Activated CD8-positive, alpha-beta memory T cell treated with anti-CD3 and anti-CD28 coated beads for 36 hours (primary cell): Measurements from ENCODE around the gene ALOX5AP. TPM values are rescaled to one million over a fixed set of nuclear protein-coding genes. Genes with fewer than 3 reads are reported as not detected.

Experiments used
- CTCF ChIA-PET: fragments of 350-600 bp; sonication (Branson Sonifier 250); formaldehyde crosslinking; loops from one replicate; lab custom pipeline; 2021; ENCODE audit warnings: antibody characterized with exemption; lab: Charles Lee
- POLR2A ChIA-PET: fragments of 350-600 bp; sonication (Branson Sonifier 250); formaldehyde crosslinking; loops from one replicate; lab custom pipeline; 2021; ENCODE audit warnings: antibody characterized with exemption; lab: Charles Lee
- total RNA-seq, 2 experiments: library from RNA; stranded (reverse); gene quantifications; one replicate each; pipeline ENCODE4 v1.2.3, GENCODE V29; 2021

ALOX5AP gene
- total RNA-seq: 10 to 100 TPM; 33.4 to 34.1 TPM

- POLR2A ChIA-PET: interaction anchor here (0.6 to 0.7 kb wide), 2 partner anchors 36 to 39 kb away, joined by 4 to 5 read pairs; no protein-coding TSS in a partner anchor
- CTCF ChIA-PET: interaction anchor here (0.7 kb wide), 1 partner anchor 60 kb away, joined by 3 read pairs; no protein-coding TSS in a partner anchor
Observed at GRCh38 chr13:30735025-30735871, at the start of gene ALOX5AP. Gene ALOX5AP, plus strand, starts transcription at chr13:30735543. Its CDS starts 63 bp downstream, at chr13:30735606.

- POLR2A ChIA-PET: no interaction called here
- CTCF ChIA-PET: no interaction called here
Observed at GRCh38 chr13:30685987-30686386, 49.4 kb upstream of the ALOX5AP start.

DNA sequence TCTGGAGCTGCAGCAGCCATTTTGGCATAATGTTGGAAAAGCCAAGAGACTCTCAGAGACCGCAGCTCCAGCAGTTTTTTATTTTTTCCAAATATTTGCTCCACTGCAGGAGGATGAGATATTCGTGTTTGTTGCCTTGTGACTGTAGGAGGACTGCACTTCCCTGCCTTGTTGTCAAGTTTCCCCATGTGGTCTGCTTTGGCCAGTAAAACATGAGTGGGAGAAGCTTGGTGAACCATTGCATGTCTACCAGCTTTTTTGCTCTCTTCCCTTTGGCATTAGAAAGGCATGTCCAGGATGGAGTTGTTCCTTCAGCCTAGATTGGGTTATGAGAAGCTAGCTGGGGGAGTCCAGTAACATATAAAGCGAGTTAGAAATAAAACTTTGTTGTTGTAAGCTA is 47.7 kb upstream of the ALOX5AP start:
- POLR2A ChIA-PET: no interaction called here
- CTCF ChIA-PET: no interaction called here

DNA sequence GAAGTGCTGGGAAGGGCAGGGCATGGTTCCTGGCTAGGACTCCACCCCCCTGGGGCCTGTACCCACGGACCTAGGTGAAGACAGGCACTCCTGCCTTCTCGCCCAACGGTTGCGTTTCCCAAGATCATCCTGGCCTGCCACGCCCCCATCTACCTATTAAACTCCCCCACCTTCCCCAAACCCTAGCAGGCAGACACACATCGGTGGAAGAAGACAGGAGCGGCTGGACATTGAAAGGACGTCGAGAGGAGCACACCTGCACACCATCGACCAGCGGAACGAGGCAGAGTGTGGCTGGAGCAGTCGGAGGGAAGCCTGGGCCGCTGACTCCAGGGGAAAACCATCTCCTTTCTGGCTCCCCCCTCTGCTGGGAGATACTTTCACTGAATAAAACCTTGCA is 45.6 kb upstream of the ALOX5AP start:
- CTCF ChIA-PET: no interaction called here
- POLR2A ChIA-PET: no interaction called here

DNA sequence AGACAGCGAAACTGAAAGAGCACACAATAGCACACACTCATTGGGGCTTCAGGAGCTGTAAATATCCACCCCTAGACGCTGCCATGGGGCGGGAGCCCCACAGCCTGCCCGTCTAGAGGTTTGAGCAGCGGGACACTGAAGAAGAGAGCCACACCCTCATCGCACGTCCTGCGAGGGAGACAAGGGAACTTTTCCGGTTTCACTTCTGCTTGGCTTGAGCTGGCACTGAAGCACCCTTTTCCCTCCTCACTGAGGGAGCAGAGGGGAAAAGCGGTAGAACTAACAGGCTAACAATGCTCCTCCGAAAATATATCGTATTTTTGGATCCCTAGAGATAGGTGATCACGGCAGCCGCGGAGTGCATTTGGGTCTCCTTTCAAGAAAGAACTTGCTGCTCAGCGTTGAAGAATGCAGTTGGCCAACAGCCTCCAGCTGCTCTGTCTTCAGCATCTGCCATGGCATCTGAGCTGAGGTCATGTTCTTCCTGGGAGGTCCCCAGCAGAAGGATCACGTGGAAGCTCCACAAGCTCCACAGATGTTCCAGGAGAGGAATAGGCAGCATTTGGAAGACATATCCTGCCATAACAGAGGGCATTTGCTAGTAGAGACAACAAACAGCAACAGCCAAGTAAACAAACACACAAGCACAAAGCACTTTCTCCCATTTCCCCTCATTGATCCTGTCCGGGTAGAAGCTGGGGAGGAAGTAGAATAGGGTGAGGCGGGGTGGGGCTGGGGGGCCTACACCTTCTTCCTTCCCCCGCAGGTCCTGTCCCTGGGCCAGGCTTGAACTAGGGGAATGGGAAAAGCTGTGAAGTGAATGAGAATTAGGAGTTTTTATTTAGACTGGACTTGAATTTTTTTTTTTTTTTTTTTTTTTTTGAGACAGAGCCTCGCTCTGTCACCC is 44.8 kb upstream of the ALOX5AP start:
- CTCF ChIA-PET: no interaction called here
- POLR2A ChIA-PET: interaction anchor here (0.7 kb wide), 1 partner anchor 73 kb away, joined by 4 read pairs; the partner anchor contains the start of gene USPL1

DNA sequence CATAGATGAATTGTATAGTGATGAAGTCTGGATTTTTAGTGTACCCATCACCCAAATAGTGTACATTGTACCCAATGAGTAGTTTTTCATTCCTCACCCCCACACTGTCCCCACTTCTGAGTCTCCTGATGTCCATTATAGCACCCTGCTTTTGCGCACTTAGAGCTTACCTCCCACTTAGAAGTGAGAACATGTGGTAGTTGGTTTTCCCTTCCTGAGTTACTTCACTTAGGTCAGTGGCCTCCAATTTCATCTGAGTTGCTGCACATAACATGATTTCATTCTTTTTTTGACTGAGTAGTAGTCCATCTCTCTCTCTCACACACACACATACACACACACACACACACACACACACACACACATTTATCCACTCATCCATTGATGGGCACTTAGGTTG is 43.2 kb upstream of the ALOX5AP start:
- ChIA-PET CTCF (no interaction called here), POLR2A (no interaction called here)

DNA sequence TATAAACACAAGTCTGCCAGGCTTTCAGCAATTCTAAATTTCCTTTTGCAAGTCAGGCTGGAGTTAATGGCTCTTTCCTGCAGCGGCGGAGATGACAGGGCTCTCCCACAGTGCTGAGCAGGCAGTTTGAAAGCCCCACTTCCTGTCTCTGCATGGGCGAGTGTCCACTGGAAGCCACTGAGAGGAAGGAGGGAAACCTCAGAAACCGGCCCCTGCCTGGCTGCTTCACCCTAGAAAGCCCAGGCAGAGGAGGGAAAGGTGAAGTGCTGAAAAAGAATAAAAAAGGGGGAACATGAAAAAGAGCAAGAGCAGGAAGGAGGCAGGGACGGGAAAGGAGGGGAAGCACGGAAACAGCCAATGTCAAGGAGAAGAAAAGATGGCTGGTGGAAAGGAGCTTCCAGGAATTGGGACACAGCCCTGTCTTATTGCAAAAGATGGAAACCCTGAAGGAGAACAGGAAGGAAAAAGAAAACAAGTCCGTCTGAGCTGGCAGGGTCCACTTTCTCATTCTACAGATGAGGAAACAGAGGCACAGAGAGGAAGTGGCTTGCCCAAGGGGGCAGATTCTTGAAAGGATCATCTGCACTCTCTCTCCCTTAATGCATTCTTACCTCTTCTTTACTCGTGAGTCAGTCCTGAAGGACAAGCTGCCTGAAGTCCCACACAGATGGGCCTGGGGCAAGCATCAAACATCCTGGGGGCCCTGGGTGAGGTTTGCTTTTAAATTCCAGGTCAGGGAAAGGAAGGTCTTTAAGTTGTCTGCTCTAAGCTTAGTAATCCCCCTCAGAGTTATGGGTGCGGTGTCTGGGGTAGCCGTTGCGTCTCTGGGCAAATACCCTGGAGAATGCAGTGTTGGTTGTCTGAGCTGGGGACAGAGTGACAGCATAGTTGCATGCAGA is 38.8 kb upstream of the ALOX5AP start:
- ChIA-PET CTCF (interaction anchor here (0.5 kb wide), 1 partner anchor 212 kb away, joined by 4 read pairs; no protein-coding TSS in a partner anchor), POLR2A (no interaction called here)

DNA sequence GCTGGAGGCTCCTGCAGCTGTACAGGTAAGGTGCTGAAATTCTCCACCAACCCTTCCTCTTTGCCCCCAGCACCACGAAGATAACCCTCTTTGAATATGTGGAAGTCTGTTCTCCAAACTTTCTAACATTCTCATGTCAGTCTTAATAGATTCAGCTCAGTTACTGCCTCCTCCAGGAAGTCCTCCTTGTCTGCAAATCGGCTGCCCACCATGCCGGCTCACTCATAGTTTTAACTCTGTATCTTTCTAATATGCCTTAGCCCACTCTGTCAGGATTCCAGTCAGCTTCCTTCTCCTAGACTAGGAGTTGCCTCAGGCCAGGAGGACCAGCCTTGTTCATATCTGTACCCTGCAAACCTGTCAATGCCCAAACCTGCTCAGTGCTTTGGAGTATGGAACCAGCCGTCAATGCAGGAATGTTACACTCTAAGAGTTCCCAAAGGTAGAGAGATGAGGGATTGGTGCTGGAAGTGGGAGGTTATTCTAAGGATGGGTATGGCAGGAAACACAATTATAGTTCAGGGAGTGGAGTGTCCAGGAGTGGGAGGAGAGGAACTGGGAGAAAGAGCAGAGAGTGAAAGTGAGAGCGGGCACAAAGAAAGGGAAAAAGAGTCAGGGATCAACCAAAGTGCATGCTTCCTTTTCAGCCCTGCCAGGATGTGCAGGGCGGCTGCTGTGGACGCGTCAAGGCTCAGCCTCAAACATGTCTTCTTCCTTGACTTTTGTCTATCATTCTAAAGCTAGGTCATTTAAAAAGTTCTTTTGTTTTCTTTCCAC is 38.0 kb upstream of the ALOX5AP start:
- ChIA-PET POLR2A (no interaction called here), CTCF (no interaction called here)

DNA sequence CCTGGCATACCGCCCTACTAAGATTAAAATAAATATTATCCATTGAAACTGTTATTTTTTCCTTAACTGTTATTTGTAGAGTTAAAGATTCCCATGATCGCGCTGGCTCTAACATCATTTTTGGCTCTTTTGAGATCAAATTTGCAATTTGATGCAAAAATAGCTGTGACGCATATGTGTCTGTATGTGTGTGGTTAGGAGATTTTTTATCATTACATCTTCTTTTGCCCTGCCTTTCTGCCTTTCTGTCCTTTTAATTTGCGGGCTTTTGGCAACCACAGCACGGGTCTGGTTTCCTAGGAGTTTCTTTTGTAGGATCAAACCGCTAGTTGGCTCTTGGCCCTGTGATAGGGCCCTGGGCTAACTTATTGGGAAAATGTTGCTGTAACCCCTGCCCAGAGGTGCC is 37.3 kb upstream of the ALOX5AP start:
- CTCF ChIA-PET: no interaction called here

DNA sequence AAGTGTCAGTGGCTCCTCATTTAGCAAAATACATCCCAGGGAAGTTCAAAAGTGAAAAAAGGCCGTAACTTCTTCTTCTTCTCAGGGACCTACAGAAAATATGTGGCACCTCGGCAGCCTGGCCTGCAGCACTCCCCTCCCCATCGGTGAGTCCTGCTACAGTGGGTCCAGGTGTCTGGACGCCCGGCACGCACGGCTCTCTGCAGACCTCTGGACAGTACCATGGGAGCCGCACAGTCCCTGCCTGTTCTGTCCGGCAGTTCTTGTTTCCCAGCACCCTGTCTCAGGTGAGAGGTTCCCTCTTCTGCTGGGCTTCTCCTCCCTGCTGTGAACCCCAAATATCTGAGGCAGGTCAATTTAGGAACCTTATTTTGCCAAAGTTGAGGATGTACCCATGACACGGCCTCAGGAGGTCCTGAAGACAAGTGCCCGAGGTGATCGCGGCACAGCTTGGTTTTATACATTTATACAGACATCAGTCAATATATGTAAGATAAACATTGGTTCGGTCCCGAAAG is 36.8 kb upstream of the ALOX5AP start:
- CTCF ChIA-PET: no interaction called here

More for the DNA sequence above, 37.3 kb upstream of the ALOX5AP start:
- POLR2A ChIA-PET: no interaction called here

DNA sequence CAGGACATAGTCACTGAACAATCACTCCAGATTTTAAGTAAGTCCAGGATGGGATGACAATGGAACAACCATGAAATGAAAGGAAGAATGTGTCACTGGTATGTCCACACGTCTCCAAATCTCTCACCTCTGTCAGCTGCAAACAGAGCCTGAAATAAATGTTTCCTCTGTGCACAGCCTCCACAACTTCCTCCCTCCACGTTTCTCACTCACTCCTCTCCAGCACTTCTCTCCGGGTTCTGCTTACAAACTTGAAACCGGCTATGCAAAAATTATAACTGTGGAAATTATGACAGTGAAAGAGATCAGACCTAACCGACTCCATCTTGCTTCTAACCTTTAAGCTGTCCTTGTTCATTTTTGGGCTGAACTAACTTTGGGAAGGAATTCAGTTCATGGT is 35.0 kb upstream of the ALOX5AP start:
- ChIA-PET POLR2A (no interaction called here), CTCF (no interaction called here)

More for the DNA sequence above, 36.8 kb upstream of the ALOX5AP start:
- POLR2A ChIA-PET: no interaction called here

DNA sequence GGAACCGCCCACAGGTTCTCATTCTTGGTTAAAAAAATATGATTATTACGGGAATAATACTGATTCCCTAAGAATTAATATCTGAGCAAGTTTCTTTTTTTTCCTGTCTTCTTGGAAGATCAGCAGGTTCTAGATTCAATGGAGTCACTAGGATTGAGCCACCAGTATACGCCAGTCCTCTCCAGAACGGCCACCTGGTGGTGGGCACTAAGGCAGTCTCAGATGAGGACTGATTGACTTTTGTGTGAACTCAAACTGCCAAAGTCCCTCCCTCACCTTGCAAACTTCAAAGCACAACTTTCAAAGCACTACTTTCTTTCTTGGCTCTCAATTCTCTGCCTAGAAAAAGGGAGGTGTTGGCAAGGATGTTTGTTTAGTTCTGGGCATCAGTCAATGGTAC is 33.3 kb upstream of the ALOX5AP start:
- ChIA-PET POLR2A (no interaction called here), CTCF (no interaction called here)

DNA sequence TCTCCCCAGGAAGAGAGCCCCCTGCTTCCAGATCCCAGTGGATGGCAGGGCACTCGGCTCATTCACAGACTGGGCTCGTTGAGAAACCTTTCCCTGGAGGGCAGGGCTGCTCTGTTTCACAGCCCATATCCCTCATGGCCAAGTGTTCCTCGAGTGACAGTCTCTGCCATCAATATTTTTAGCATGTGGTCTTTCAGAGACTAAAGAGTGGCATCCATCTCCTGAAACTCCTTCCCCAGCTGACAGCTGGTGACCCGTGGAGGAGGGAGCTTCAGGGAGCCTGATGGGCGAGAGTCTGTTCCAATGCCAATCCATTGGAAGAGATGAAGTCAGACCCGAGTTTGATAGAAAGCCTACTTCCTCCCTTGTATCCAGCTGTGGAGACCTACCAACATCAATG is 30.7 kb upstream of the ALOX5AP start:
- ChIA-PET POLR2A (no interaction called here), CTCF (no interaction called here)

DNA sequence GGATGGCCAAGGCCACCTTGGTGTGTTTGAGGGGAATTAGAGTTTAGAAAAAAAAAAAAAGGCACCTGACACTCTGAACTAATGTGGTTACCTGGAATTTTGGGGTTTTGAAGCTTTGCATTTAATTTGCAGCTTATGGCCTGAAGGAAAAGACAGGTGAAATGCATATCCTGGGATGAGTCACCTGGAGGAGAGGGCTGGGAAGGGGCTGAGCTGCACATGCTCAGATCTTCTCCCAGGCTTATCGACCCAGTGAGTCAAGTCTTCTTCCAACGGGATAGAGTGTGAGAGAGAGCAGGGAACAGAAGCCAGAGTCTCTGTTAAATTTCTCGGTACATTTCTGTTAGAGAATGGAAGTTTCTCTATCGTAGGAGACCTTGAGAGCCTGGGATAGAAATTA is 29.7 kb upstream of the ALOX5AP start:
- ChIA-PET POLR2A (no interaction called here), CTCF (interaction anchor here (0.7 kb wide), 1 partner anchor 39 kb away, joined by 3 read pairs; no protein-coding TSS in a partner anchor)

- ChIA-PET CTCF (interaction anchor here (0.5 kb wide), 1 partner anchor 32 kb away, joined by 3 read pairs; no protein-coding TSS in a partner anchor), POLR2A (no interaction called here)
Observed at GRCh38 chr13:30708541-30708940, 26.8 kb upstream of the ALOX5AP start.

DNA sequence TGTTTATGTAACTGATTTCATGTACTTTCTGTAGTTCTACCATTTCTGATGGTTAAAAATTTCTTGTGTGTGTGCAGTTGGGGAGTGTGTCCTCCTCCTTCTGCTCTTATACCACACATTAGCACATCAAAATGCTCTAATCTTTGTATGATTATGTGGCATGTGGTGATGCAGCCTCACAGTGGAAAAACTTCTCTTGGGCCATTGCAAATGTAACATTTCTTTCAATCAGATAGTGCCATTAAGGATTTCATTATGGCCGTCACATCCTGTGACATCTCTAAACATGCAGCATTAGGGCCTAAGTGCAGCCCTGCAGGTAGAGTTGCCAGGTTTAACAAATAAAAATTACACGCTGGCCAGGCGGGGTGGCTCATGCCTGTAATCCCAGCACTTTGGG is 24.9 kb upstream of the ALOX5AP start:
- ChIA-PET CTCF (no interaction called here), POLR2A (no interaction called here)

DNA sequence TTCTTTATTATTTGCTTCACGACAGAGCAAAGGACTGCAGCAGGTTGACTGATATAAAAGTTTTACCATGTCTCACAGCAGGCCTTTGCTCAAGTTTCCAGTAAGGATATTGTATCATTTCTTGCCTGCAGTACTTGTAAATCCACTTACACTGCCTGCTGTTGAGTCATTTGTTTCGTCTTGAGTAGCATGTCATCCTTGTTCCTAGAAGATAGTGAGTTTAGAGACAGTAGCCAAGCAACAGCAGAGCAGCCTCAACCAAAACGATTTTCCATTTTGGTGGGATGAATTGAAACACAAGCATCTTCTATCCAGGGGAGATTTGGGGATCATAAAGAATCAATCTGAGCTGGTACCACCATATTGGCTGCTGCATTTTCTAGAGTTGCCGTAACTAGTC is 24.0 kb upstream of the ALOX5AP start:
- POLR2A ChIA-PET: interaction anchor here (1.1 kb wide), 1 partner anchor 85 kb away, joined by 3 read pairs; no protein-coding TSS in a partner anchor
- CTCF ChIA-PET: no interaction called here

GRCh38 chr13:30711837-30712236 is 23.5 kb upstream of the ALOX5AP start:
- ChIA-PET POLR2A (interaction anchor here (1.1 kb wide), 1 partner anchor 85 kb away, joined by 3 read pairs; no protein-coding TSS in a partner anchor), CTCF (no interaction called here)
